Naive thymus-derived CD4-positive, alpha-beta T cell (primary cell): Measurements from ENCODE around the gene GDPD3. TPM values are rescaled to one million over a fixed set of nuclear protein-coding genes. Genes with fewer than 3 reads are reported as not detected.
"Not testable (repeated sequence)": the region's sequence is repeated elsewhere in the genome, so short reads cannot be mapped to it uniquely, and the experiment has no call there.

Experiments used
- ATAC-seq: fragments of 150-1000 bp; cut with Tn5 transposase; 2 replicates; pipeline ENCODE4 v1.10.0; 2021; ENCODE audit warnings: mild to moderate bottlenecking, moderate library complexity
- CTCF ChIA-PET: fragments of 350-600 bp; sonication (Branson Sonifier 250); formaldehyde crosslinking; loops from one replicate; lab custom pipeline; 2021; ENCODE audit warnings: antibody characterized with exemption; lab: Charles Lee
- POLR2A ChIA-PET: fragments of 350-600 bp; sonication (Branson Sonifier 250); formaldehyde crosslinking; loops from one replicate; lab custom pipeline; 2021; ENCODE audit warnings: antibody characterized with exemption, inconsistent platforms; lab: Charles Lee
- DNase-seq, 9 donors: peaks; one replicate each; pipeline versions ENCODE4 v3.0.0 to v3.0.0-alpha.2; 2020 to 2022; ENCODE audit warnings: mixed read lengths in 1 of 9
- H3K27ac ChIP-seq: one replicate; pipeline ENCODE4 v1.7.0; 2013; ENCODE audit warnings: mild to moderate bottlenecking, low read depth, low read length, moderate library complexity
- H3K27me3 ChIP-seq, 2 donors: one replicate each; pipeline ENCODE4 v1.7.0; 2013; ENCODE audit warnings: low read length in 2 of 2, mild to moderate bottlenecking in 2 of 2, moderate library complexity in 2 of 2; ENCODE audit not compliant: control insufficient read depth in 2 of 2, insufficient read depth in 2 of 2
- H3K36me3 ChIP-seq, 3 experiments: 1 replicate in 2 of 3; 2 replicates in 1 of 3; pipeline ENCODE4 v1.7.0; 2013; ENCODE audit warnings: low read length in 3 of 3, mild to moderate bottlenecking in 3 of 3, moderate library complexity in 1 of 3; ENCODE audit not compliant: insufficient read depth in 3 of 3, control insufficient read depth in 2 of 3
- H3K4me1 ChIP-seq, 2 donors: one replicate each; pipeline ENCODE4 v1.7.0; 2013; ENCODE audit warnings: low read length in 2 of 2, mild to moderate bottlenecking in 2 of 2, moderate library complexity in 1 of 2; ENCODE audit not compliant: control insufficient read depth in 2 of 2, insufficient read depth in 2 of 2
- H3K4me3 ChIP-seq: 2 replicates; pipeline ENCODE4 v1.7.0; 2013; ENCODE audit warnings: mild to moderate bottlenecking, low read length
- H3K9me3 ChIP-seq, 3 experiments: 1 replicate in 2 of 3; 2 replicates in 1 of 3; pipeline ENCODE4 v1.7.0; 2013; ENCODE audit warnings: low read length in 3 of 3; ENCODE audit not compliant: control insufficient read depth in 2 of 3
- H3K27ac Mint-ChIP-seq, 9 donors: one replicate each; pipeline ENCODE4 v1.8.0; 2020 to 2022; ENCODE audit warnings: mixed read lengths in 9 of 9, mild to moderate bottlenecking in 8 of 9, moderate library complexity in 5 of 9, inconsistent platforms in 2 of 9
- H3K27me3 Mint-ChIP-seq, 5 donors: one replicate each; pipeline ENCODE4 v1.8.0; 2021 to 2022; ENCODE audit warnings: mixed read lengths in 5 of 5, mild to moderate bottlenecking in 1 of 5
- H3K36me3 Mint-ChIP-seq, 5 donors: one replicate each; pipeline ENCODE4 v1.8.0; 2020 to 2022; ENCODE audit warnings: mixed read lengths in 5 of 5, mild to moderate bottlenecking in 3 of 5, inconsistent platforms in 1 of 5
- H3K4me1 Mint-ChIP-seq, 7 donors: one replicate each; pipeline ENCODE4 v1.8.0; 2020 to 2022; ENCODE audit warnings: mixed read lengths in 7 of 7, mild to moderate bottlenecking in 3 of 7, inconsistent platforms in 1 of 7
- H3K4me3 Mint-ChIP-seq, 10 donors: one replicate each; pipeline ENCODE4 v1.8.0; 2020 to 2022; ENCODE audit warnings: mild to moderate bottlenecking in 10 of 10, mixed read lengths in 10 of 10, moderate library complexity in 6 of 10, inconsistent platforms in 2 of 10
- H3K9me3 Mint-ChIP-seq, 11 donors: one replicate each; pipeline ENCODE4 v1.8.0; 2020 to 2022; ENCODE audit warnings: mixed read lengths in 11 of 11, mild to moderate bottlenecking in 4 of 11, inconsistent platforms in 1 of 11, moderate library complexity in 1 of 11
- intact Hi-C, 2 donors: fragments of 100-400 bp; cut with micrococcal nuclease; formaldehyde crosslinking; loops; one replicate each; pipeline ENCODE4 v1.15.1; 2023
- polyA plus RNA-seq, 2 donors: library from polyadenylated mRNA; unstranded; fragments of 300-500 nt; fragmentation: Illumina TruSeq; gene quantifications; one replicate each; pipeline ENCODE4 v1.2.3, GENCODE V29; 2021
- total RNA-seq, 6 experiments: library from RNA in 5 of 6; stranded (reverse) in 5 of 6; gene quantifications; 1 replicate in 5 of 6; 2 replicates in 1 of 6; pipeline ENCODE4 v1.2.3 and lab custom pipeline; 2021 to 2026

Gene GDPD3
- total and polyA plus RNA-seq, 7 experiments from 2014 or later: 7.9 to 39.3 (median 12.3) TPM; not detected in 2

DNA sequence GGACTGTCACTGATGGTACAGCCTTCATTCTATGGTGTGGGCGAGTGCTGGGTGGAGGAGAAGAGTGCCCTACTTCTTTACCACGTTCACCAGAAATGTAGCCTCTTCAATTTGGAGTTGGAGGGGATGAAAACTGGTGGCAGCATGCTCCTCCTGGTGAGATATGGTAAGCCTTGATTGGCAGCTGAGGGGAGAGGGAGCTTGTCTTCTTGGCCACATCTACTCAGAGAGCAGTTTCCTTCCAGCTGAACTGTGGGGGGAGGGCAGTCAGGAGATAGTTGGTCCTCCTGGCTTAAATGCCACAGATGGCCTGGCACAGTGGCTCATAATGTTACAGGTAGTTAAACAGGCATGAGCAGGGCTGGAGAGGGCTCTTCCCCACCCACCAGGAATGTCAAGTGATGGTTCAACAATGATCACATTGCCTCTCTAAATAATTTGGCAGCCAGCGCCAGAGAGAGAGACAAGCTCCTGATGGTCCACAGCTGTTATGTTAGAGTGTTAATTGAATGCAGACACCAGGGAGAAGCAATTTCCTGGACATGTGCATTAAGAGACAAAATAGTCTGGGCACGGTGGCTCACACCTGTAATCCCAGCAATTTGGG, 18.6 kb upstream of the GDPD3 start:
- no peaks in the 10 kb centered on the region for H3K27me3 Mint-ChIP-seq
- H3K4me3 Mint-ChIP-seq: no peak overlapping the region
- H3K27ac Mint-ChIP-seq: peak overlapping the region in 2 of 9 donors; percentile 29 to 65

DNA sequence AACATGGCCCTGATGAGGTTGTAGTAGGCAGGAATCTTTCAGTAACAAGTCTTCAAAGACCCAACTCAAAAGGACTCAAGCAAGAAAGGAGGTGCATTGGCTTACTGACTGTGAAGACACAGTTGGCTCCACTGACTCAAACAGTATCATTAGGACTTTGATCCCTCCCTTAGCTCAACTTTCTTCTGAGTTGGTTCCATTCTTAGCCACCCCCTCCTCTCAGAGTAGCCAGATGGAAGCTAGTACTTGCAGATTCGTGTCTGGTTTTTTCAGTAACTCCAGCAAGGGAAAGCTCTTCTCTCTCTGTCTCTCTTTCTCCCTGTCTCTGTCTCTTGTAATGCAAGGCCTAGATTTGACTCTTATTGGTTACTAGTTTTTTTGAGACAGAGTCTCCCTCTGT, 14.7 kb upstream of the GDPD3 start:
- H3K4me3 Mint-ChIP-seq: no peak overlapping the region
- no peaks in the 10 kb centered on the region for H3K27me3 ChIP-seq
- H3K4me1 Mint-ChIP-seq: peaks cover 0 to 19% (median 4%) of the 10 kb centered on the region in 7 donors
- H3K27me3 Mint-ChIP-seq: no peaks in the 10 kb centered on the region
- H3K27ac Mint-ChIP-seq: no peak overlapping the region
- intact Hi-C loops: no loop called here
- ChIA-PET CTCF (interaction anchor here (0.6 kb wide), 1 partner anchor 185 kb away, joined by 3 read pairs; no protein-coding TSS in a partner anchor), POLR2A (interaction anchor here (1.2 to 1.9 kb wide), 2 partner anchors 15 to 58 kb away, joined by 4 to 5 read pairs; no protein-coding TSS in a partner anchor)
- peaks cover 0 to under 1% (median 0%) of the 10 kb centered on the region in 3 experiments for H3K36me3 ChIP-seq
- no peaks in the 10 kb centered on the region for H3K9me3 ChIP-seq
- peaks cover 0 to 9% (median 0%) of the 10 kb centered on the region in 11 donors for H3K9me3 Mint-ChIP-seq
- H3K4me1 ChIP-seq: peaks cover 0 to 6% of the 10 kb centered on the region in 2 donors
- H3K36me3 Mint-ChIP-seq: peaks cover 0 to 14% (median 0%) of the 10 kb centered on the region in 5 donors
- no peak overlapping the region for H3K27ac ChIP-seq
- ATAC-seq (no peak), DNase-seq (no peak)
- H3K4me3 ChIP-seq: no peak overlapping the region

More for the DNA sequence above, 18.6 kb upstream of the GDPD3 start:
- no peaks in the 10 kb centered on the region for H3K27me3 ChIP-seq
- no peak for DNase-seq
- intact Hi-C loops: no loop called here
- POLR2A ChIA-PET: interaction anchor here (0.5 kb wide), 1 partner anchor 59 kb away, joined by 5 read pairs; no protein-coding TSS in a partner anchor
- H3K4me1 ChIP-seq: no peaks in the 10 kb centered on the region
- H3K36me3 ChIP-seq: no peaks in the 10 kb centered on the region
- Mint-ChIP-seq H3K9me3 (peaks cover 0 to 9% (median 0%) of the 10 kb centered on the region in 11 donors), H3K36me3 (peaks cover 0 to 16% (median 0%) of the 10 kb centered on the region in 5 donors), H3K4me1 (peaks cover 0 to 15% (median 0%) of the 10 kb centered on the region in 7 donors)
- CTCF ChIA-PET: interaction anchor here (0.7 kb wide), 1 partner anchor 16 kb away, joined by 3 read pairs; no protein-coding TSS in a partner anchor
- no peak for ATAC-seq
- no peaks in the 10 kb centered on the region for H3K9me3 ChIP-seq
- H3K4me3 ChIP-seq: no peak overlapping the region
- H3K27ac ChIP-seq: no peak overlapping the region

GRCh38 chr16:30125690-30126089, 12.4 kb upstream of the GDPD3 start:
- H3K4me3 Mint-ChIP-seq, H3K9me3 Mint-ChIP-seq, H3K27ac ChIP-seq, intact Hi-C loops, H3K36me3 ChIP-seq, H3K27me3 Mint-ChIP-seq, H3K36me3 Mint-ChIP-seq, H3K27ac Mint-ChIP-seq, H3K27me3 ChIP-seq, H3K9me3 ChIP-seq, H3K4me3 ChIP-seq, ATAC-seq, DNase-seq: not testable (repeated sequence)
- ChIA-PET CTCF (interaction anchor here (0.8 kb wide), 1 partner anchor 33 kb away, joined by 3 read pairs; no protein-coding TSS in a partner anchor), POLR2A (interaction anchor here (0.7 to 3.0 kb wide), 2 partner anchors 34 to 50 kb away, joined by 4 to 8 read pairs; partner anchors contain the start of gene TBX6)
- peaks cover 9 to 28% (median 16%) of the 10 kb centered on the region in 7 donors for H3K4me1 Mint-ChIP-seq
- peaks cover 6 to 13% of the 10 kb centered on the region in 2 donors for H3K4me1 ChIP-seq

DNA sequence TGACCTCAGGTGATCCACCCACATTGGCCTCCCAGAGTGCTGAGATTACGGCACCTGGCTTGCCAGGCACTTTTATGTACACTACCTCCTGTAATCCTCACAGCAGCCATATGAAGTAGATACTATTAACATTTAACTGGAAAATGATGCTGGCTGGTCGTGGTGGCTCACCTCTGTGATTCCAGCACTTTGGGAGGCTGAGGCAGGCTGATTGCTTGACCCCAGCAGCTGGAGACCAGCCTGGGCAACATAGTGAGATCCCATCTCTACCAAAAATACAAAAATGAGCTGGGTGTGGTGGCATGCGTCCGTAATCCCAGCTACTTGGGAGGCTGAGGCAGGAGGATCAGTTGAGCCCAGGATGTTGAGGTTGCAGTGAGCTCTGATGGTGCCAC, 11.6 kb upstream of the GDPD3 start:
- peak overlapping the region in 1 of 9 donors; percentile 54 for H3K27ac Mint-ChIP-seq
- peaks cover 6 to 13% of the 10 kb centered on the region in 2 donors for H3K4me1 ChIP-seq
- H3K27ac ChIP-seq: no peak overlapping the region
- H3K4me3 ChIP-seq: no peak overlapping the region
- POLR2A ChIA-PET: interaction anchor here (0.7 to 3.0 kb wide), 2 partner anchors 33 to 246 kb away, joined by 3 to 8 read pairs; partner anchors contain the start of gene TBX6
- H3K27me3 ChIP-seq: no peaks in the 10 kb centered on the region
- no peaks in the 10 kb centered on the region for H3K9me3 ChIP-seq
- ATAC-seq (no peak), DNase-seq (no peak)
- CTCF ChIA-PET: interaction anchor here (0.8 to 0.9 kb wide), 3 partner anchors 21 to 293 kb away, joined by 3 read pairs; no protein-coding TSS in a partner anchor
- peaks cover 0 to 5% (median 0%) of the 10 kb centered on the region in 3 experiments for H3K36me3 ChIP-seq
- no peak overlapping the region for H3K4me3 Mint-ChIP-seq
- peaks cover 0 to 2% (median 0%) of the 10 kb centered on the region in 11 donors for H3K9me3 Mint-ChIP-seq
- no peaks in the 10 kb centered on the region for H3K27me3 Mint-ChIP-seq
- peaks cover 11 to 32% (median 20%) of the 10 kb centered on the region in 7 donors for H3K4me1 Mint-ChIP-seq
- peaks cover 0 to 4% (median 0%) of the 10 kb centered on the region in 5 donors for H3K36me3 Mint-ChIP-seq
- intact Hi-C loops: loop anchor here in 1 of 2 donors (5.0 kb wide), 1 partner anchor 282 kb away; the partner anchor contains the start of gene ZNF771

GRCh38 chr16:30122604-30123160, 9.3 kb upstream of the GDPD3 start:
- CTCF ChIA-PET: no interaction called here
- Histone ChIP-seq H3K9me3 (no peaks in the 10 kb centered on the region), H3K4me1 (peaks cover 6 to 13% of the 10 kb centered on the region in 2 donors), H3K4me3 (peak overlapping the region; percentile 68), H3K27me3 (no peaks in the 10 kb centered on the region), H3K36me3 (peaks cover 0 to 17% (median 0%) of the 10 kb centered on the region in 3 experiments), H3K27ac (peak overlapping the region; percentile 89)
- H3K36me3 Mint-ChIP-seq: peaks cover 0 to 10% (median 5%) of the 10 kb centered on the region in 5 donors
- intact Hi-C loops: loop anchor here (1.0 to 5.0 kb wide), 9 partner anchors 16 to 538 kb away; partner anchors contain the start of genes ALDOA (in 2 of the 2), YPEL3 (in 2 of the 2), ZNF771 (in 2 of the 2) and CORO1A (in 1 of the 2)
- ATAC-seq (peak; percentile 2), DNase-seq (peak in 2 of 9 donors; percentile 19 to 35)
- H3K27ac Mint-ChIP-seq: peak overlapping the region; percentile 75 to 93 (median 85)
- peaks cover 0 to 2% (median 0%) of the 10 kb centered on the region in 11 donors for H3K9me3 Mint-ChIP-seq
- peaks cover 20 to 39% (median 27%) of the 10 kb centered on the region in 7 donors for H3K4me1 Mint-ChIP-seq
- POLR2A ChIA-PET: interaction anchor here (0.5 to 12.0 kb wide), 7 partner anchors 18 to 295 kb away, joined by 3 to 116 read pairs (median 8); partner anchors contain the start of genes CORO1A and TBX6
- peak overlapping the region; percentile 82 to 94 (median 88) for H3K4me3 Mint-ChIP-seq
- no peaks in the 10 kb centered on the region for H3K27me3 Mint-ChIP-seq
